NCI-H2107 (cell line): Measurements from ENCODE around the gene TMEM238.
A peak's percentile ranks its signal among the peaks of the same experiment; 100 is the strongest.
"Not testable (repeated sequence)": the region's sequence is repeated elsewhere in the genome, so short reads cannot be mapped to it uniquely, and the experiment has no call there.

Source experiments
- DNase-seq: peaks from one replicate; lab custom pipeline; 2025; lab: John Stamatoyannopoulos, UW

Gene TMEM238

DNA sequence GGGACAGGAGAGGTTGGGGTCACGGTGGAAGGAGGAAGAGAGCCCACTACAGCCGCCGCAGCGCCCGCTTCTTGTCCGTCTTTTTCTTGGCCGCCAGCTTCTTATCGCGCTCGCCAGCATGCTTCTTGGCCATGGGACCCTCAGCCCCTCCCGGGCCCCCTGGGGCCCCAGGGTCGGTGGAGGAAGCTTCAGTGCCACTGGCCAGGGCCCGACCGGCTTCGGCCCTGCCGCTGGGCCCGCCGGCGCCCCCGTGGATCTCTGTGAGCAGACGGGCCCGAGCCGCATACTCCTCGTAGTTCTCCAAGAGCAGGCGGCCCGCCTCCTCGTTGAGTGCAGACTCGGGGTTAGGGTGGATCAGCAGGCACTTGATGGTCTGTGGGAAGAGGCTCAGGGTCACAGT lies 17.3 kb upstream of the TMEM238 start:
- not testable (repeated sequence) for DNase-seq

DNA sequence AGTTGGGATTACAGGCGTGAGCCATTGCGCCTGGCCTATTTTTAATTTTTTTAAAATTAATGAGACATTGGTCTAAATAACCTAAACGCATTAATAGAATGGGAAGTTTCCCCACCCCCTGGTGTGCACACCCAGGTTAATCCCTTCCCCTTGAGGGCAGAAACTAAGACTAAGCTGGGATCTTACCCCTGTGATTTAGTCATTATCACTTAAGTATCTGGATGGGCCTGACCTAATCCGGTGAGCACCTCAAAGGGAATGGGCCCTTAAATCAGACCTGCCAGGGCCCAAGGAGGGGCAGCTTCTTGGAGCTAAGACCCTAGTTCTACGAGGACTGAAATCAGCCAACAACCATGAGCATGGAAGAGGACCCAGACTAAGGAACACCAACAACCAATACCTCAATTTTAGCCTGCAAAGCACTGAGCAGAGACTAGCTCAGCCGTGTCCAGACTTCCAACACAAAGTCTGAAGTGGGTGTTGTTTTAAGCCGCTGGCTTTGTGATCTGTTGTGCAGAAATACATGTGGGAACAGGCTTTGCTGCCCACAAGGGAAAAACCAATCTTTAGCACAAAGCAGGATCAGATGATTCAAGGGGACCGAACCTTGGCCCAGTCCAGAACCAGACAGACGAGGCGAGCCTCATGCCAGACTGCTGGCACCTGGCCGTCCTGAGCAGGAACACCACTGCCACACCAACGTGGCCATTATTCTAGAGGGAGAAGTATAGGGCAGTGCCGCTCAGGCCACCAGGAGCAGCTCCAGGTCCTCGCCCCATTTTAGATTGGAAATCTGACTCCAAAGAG lies 16.4 kb upstream of the TMEM238 start:
- DNase-seq: no peak

DNA sequence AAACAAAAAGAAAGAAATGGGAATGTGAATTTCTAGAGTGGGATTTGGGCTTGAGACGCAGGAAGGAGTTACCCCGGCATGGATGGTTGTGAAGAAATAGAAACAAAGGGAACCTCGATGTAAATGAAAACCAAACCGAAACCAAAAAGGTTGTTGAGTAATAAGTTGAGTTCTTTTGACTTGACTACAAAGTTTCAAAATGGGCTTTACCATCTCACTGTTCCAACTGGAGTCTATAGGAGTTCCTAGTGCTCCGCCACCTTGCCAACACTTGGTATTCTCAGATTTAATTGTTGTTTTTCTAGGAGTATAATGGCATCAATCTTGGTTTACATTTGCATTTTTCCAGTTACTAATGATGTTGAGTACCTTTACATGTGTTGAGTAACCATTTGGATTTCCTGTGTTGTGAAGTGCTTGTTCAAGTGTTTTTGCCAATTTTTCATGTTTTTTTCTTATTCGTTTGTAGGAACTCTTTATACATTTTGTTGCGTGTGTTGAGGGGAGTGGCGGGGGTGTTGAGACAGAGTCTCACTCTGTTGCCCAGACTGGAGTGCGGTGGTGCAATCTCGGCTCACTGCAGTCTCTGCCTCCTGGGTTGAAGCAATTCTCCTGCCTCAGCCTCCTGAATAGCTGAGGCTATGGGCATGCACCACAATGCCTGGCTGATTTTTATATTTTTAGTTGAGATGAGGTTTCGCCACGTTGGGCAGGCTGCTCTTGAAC lies 14.3 kb upstream of the TMEM238 start:
- DNase-seq: no peak

DNA sequence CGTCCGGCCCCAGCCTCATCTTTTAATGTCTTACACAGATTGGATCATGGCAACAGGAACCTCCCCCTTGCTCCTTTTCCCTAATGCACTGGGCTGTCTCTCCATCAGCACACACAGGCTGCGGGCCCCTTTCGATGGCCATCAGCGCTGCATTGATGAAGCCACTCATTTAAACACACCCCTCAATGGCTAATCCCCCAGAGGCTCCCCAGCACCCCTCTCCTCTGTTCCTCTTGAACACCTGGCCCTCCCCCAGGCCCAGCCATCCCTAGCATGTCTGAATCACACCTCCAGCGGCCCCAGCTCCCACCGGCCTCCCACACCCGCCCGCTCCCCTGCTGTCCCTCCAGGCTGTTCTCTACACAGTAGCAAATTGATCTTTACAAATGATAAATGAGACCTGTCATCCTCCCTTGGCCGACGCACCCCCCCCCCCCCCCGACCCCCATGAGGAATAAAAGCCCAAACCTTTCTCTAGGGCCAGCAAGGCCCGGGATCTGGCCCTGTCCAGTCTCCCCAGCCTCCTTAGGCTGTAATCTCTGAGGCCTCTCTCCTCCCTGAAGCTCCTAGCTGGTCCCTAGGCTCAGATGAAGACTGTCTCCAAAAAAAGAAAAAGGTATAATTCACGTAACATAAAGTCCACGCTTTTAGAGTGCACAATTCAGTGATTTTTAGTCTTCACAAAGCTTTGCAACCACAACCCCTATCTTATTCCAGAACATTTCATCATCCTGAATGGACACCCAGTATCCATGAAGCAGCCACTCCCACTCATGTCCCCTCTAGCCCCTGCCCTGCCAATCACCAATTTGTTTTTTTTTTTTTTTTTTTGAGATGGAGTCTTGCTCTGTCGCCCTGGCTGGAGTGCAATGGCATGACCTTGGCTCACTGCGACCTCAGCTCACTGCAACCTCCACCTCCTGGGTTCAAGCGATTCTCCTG lies 9.0 kb upstream of the TMEM238 start:
- DNase-seq: no peak

DNA sequence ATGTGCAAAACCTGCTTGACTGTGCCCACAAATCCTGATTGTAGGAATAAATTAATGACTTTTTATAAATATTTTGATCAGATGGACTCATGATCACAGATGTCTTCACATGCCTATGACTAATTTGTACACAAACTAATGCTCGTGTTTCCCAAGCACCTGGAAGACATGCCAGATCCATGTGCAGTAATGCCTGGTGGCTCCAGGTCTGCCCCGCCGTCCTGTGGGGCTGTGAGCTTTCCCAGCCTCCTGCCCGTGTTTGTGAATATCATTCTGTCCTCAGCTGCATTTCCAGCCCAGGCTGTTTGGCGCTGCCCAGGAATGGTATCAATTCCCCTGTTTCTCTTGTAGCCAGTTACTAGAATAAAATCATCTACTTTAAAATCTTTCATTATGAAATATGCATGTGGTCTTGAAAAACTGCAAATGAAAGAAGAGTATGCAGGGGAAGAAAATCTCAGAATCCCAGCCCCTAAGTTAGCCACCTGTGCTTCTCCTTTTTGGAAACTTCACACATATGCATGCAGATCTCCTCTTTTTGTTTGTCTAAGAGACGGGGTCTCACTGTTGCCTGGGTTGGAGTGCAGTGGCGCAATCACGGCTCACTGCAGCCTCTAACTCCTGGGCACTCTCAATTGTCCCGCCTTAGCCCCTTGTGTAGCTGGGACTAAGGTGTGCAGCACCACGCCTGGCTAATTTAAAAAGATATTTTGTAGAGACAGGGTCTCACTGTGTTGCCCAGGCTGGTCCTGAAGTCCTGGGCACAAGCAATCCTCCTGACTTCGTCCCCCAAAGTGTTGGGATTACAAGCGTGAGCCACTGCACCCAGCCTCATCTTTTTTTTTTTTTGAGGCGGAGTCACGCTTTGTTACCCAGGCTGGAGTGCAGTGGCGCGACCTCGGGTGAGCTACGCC lies 7.9 kb upstream of the TMEM238 start:
- DNase-seq: no peak

DNA sequence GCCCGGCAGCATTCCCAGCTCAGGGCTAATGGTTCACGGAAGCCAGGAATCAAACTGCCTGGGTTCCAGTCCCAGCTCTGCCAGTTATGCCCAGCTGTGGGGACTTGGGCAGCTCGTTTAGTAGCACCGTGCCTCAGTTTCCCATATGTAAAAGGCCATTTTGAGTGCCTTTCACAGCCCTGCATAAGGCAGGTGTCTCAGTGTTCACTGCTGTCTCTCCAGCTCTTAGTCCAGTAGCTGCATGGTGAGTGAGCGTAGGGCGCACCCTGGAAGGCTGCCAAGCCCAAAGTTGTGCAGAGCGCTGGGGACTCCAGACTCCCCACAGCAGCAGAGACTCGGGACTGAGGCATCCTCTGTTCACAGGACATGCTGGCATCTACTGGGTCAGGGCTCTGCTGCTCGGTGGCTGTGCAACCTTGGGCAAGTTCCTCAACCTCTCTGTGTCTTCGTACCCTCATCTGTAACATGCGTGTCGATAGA lies 7.1 kb upstream of the TMEM238 start:
- no peak for DNase-seq

DNA sequence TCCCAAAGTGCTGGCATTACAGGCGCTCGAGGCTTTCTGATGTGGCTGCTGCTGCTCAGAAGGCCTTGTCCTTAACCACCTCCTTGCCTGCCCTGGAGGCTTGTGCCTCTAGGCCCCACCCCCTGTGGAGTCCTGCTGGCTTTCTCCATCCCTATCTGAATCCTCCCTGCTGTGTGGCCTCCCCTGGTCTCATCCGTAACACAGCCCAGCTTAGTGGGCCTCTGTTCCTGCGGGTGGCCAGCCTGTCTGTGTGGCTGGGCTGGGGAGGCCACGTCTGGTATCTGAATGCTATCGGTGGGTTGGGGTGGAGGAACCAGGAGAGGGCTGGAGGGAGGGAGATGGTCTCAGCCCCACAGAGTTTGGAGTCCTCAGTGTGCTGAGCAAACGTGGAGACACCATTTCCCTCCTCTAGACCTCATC lies 6.4 kb upstream of the TMEM238 start:
- no peak for DNase-seq

DNA sequence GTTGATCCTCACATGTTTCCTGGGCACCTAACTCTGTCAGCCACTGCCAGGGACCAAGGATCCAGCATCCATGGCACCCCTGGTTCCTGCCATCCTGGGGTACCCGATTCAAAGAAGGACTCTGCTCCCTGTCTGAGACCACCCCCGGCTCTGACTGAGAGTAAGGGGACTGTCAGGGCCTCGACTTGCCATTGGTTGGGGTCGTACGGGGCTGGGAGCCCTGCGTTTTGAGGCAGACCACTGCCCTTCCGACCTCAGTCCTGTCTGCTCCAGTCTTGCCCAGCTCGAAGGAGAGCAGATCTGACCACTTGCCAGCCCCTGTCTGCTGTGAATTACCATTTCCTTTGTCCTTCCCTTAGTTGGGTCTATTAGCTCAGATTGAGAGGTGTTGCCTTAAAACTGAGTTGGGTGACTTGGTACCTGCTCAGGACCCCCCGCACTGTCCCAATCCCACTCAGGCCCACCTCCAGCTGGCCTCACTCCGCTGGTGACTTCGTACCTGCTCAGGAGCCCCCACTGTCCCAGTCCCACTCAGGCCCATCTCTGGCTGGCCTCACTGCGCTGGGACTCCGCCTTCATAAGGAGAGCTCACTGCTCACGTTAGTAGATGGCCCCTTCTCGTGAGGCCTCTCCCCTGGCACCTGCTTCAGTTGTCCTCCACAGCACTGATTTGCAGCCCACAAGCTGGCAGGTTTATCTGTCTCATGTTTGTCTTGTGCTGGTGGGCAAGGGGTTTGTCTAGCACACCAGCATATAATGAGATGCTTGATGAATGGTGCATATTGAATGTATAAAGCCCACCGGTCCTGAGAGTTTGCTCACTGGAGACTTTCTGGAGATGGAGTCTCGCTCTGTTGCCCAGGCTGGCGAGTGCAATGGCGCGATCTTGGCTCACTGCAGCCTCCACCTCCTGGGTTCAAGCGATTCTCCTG lies 5.6 kb upstream of the TMEM238 start:
- DNase-seq: no peak

DNA sequence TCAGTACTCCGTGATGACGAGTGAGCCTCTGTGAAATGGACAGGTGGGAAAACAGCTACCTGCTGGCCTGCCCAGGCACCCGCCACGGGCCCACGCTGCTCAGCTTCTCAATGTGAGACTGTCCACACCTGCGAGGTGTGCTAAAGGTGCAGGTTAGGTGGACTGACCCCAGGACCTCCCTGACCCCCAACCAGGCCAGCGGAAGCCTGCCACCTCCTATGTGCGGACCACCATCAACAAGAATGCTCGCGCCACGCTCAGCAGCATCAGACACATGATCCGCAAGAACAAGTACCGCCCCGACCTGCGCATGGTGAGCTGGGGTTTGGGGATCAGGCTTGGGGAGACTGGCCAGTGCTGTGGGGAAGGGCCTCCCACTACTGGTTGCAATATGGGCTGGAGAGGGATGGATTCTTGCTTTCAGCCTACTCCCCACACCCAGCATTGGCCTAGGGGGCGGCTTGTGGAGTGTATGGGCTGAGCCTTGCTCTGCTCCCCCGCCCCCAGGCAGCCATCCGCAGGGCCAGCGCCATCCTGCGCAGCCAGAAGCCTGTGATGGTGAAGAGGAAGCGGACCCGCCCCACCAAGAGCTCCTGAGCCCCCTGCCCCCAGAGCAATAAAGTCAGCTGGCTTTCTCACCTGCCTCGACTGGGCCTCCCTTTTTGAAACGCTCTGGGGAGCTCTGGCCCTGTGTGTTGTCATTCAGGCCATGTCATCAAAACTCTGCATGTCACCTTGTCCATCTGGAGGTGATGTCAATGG lies 3.8 kb upstream of the TMEM238 start:
- DNase-seq: no peak

DNA sequence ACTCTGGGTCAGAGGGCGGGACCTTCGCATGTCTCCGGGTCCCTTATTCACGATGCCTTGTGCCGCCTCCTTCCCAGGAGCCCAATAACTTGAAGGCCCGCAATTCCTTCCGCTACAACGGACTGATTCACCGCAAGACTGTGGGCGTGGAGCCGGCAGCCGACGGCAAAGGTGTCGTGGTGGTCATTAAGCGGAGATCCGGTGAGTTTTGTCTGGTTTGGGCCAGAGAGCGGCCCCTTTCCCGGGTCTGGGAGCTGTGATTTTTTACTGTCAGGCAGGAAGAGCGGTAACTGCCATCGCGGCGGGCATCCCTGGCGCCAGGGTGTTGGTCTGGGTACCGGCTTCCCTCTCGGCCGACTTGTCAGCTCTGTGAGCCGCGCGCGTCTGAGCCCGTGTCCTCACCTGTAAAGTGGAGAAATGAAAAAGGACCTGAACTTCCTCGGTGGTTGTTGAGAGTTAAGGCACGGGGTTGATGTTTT lies 2.4 kb upstream of the TMEM238 start:
- DNase-seq: no peak

DNA sequence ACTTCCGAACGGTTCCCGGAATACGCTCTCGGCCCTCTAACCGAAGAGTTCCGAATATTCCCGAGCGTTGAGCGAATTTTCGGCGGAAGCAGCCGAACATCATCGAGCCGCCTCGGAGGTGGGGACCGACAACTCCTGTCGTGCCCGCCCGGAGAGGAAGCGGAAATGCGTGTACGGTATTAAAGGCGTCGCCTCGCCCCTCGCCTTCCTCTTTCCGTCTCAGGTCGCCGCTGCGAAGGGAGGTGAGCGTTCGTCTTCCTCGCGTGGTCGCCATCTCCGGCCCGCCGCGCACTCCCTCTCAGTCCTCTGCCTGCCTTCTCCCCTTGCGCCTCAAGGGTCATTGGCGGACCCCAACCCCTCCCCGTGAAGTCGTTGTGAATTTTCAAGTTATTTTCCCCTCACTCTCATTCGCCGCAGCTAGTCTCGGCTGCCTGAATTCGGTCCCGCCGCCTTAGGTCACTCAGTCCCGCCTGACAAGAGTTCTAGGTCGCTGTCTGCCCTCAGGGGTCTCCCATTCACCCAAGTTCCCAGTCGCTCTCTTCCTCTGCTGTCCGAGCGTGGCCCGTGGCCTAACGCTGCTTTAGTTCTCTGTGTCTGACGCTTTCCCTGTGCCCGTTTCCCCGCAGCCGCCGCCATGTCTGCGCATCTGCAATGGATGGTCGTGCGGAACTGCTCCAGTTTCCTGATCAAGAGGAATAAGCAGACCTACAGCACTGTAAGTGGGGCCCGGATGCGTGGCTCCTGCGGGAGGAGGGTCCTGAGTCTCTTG lies 1.8 kb upstream of the TMEM238 start, which contains the start of gene RPL28:
TSS of gene RPL28 (plus strand) at position 209 of the 769 bp plus-strand sequence. CDS start at position 635, 426 bp downstream.
- peak; percentile 95 for DNase-seq

DNA sequence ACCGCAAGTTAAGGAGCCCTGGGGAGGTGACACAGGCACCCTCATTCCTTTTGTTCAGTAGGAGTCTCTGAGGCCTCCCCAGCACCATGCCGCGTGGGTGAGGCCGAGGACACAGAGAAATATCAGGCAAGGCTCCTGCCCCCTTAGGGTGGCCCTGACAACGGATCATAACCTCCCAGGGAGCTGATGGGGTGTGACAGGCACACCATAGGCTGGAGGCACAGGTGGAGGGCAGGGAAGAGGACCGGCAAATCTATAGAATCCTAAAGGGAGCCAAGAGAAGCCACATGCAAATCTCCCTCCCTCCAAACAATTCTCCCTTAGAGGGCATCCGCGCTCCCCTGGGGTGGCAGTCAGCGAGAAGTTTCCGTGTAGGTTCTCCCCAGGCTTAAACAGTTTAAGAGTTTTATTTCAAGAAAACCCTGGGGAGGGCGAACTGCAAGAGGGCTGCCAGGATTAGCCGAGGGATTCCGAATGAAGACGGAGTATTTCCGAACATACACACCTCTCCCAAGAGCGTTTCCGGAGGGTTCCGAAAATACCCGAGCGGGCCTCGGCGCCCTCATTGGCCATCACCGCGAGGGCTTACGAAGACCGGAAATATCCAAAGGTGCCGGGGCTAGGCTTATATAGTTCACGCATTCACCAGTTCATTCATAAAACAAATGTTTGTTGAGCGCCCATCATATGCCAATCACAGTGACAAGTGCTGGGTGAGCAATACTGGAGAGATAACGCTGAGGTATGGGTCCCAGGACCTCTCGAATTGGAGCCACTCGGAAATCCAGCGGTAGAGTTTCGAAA lies 1.0 kb upstream of the TMEM238 start:
- DNase-seq: peak; percentile 95

DNA sequence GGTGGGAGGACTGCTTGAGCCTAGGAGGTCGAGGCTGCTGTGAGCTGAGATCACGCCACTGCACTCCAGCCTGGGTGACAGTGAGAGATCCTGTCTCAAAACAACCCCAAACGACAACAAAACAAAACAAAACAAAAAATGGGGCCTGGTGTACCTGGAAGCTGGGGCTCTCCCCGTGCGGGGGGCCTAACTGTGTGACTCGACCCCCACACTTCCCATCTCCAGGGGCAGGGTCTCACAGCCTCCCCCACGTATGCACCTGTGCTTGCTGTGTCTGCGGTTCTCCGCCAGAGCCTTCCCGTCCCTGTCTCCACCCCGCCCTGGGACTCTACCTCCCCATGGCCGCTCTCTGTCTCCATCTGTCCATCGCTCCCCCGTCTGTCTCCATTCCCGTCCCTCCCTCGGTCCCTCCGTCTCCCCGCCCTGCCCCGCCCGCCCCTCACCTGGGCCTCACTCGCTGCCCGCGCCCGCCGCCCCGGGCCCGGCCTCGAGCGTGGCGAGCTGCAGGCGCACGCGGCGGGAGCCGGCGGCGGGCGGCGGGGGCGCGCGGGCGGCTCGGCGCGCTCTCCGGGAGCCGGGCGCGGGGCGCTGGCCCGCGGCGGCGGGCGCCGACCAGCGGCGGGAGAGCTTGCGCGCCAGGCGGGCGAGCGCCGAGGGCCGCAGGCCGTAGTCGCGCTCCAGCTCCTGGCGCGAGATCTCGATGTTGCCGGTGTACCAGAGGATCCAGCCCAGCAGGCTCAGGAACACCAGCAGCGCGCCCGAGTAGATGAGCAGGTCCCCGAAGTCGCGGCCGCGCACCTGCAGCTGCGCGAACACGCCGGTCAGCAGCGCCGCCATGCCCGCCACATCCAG lies 587 bp downstream of the TMEM238 start:
- DNase-seq: no peak

DNA sequence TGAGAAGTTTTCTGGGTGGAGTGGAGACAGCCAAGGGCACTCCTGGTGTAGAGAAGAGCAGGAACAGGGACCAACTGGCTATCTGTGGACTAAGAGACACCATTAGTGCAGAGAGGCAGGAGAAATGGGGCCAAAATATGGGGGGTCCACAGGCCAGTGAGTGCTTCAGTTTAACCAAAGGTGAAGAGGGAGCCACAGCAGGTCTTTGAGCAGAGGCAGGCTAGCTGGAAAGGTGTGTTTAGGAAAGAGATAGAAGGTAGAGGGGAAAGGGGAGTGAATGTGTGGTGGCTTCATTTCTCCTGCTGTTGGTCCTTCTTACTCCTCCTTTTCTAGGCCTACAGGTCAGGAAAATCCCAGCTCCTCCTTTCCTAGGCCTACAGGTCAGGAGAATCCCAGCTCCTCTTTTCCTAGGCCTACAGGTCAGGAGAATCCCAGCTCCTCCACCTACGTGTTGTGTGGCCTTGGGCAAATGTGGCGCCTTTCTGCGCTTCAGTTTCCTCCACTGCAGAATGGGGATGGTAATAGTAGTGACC lies 1.5 kb downstream of the TMEM238 start:
- DNase-seq: no peak

DNA sequence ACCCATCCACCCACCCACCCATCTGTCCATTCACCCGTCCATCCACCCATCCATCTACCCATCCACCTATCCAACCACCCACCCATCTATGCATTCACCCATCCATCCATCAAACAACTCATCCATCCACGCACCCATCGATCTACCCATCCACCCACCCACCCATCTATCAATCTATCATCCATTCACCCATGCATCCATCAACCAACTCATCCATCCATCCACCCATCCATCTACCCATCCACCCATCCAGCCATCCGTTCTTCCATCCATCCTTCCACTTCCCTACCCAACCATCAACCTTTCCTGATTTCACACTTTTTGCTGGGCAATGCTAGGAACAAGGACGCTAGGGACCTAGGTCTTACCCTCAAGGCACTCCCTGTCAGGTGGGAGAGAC lies 2.1 kb downstream of the TMEM238 start:
- DNase-seq: no peak

DNA sequence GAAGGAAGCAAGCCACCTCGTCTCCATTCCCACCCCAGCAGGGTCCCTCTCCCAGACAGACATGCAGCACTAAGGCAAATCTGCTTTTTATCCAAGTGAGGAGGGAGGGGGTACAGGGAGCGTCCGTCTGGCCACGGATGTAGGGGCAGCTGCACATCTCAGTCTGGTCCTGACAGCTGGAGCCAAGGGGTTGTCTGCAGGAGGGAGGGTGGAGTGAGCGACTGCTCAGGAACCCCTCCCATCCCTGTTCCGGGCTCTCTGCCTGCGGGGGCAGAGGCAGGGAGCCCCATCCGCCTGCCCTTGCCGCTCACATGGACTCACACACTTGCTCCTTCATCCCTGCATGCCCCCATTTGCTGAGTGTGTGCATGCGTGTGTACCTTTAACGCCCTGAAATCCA lies 4.9 kb downstream of the TMEM238 start:
- DNase-seq: no peak
